Smooth muscle cell (in vitro differentiated cells): ENCODE measurements around the gene FLNC. TPM values are rescaled to one million over a fixed set of nuclear protein-coding genes. Genes with fewer than 3 reads are reported as not detected.

ENCODE experiments used
- DNase-seq: peaks from one replicate; lab custom pipeline; 2025; ENCODE audit not compliant: unreplicated experiment; lab: John Stamatoyannopoulos, UW
- H2AFZ ChIP-seq: fragments of 200-600 bp; sonication (generic); 2 replicates; pipeline ENCODE4 v1.6.0; 2016; ENCODE audit warnings: antibody characterized with exemption, low read depth, mild to moderate bottlenecking
- H3F3A ChIP-seq: fragments of 200-600 bp; sonication (generic); 2 replicates; pipeline ENCODE4 v1.6.0; 2017; ENCODE audit warnings: antibody characterized with exemption, low read depth
- H3K27ac ChIP-seq: fragments of 200-600 bp; sonication (generic); 2 replicates; pipeline ENCODE4 v1.5.1; 2016; ENCODE audit warnings: low read depth, mild to moderate bottlenecking
- H3K27me3 ChIP-seq: fragments of 200-600 bp; sonication (generic); 2 replicates; pipeline ENCODE4 v1.6.1; 2016; ENCODE audit warnings: low read depth, mild to moderate bottlenecking
- H3K36me3 ChIP-seq: fragments of 200-600 bp; sonication (generic); 2 replicates; pipeline ENCODE4 v1.5.1; 2016; ENCODE audit warnings: low read depth
- H3K4me1 ChIP-seq: fragments of 200-600 bp; sonication (generic); 2 replicates; pipeline ENCODE4 v1.5.1; 2016; ENCODE audit warnings: low read depth
- H3K4me2 ChIP-seq: fragments of 200-600 bp; sonication (generic); 2 replicates; pipeline ENCODE4 v1.6.0; 2016; ENCODE audit warnings: mild to moderate bottlenecking
- H3K4me3 ChIP-seq: fragments of 200-600 bp; sonication (generic); 2 replicates; pipeline ENCODE4 v1.5.1; 2016; ENCODE audit warnings: mild to moderate bottlenecking
- H3K79me2 ChIP-seq: fragments of 200-600 bp; sonication (generic); 2 replicates; pipeline ENCODE4 v1.6.0; 2016; ENCODE audit warnings: low read depth, mild to moderate bottlenecking
- H3K9ac ChIP-seq: fragments of 200-600 bp; sonication (generic); 2 replicates; pipeline ENCODE4 v1.6.0; 2016; ENCODE audit warnings: low read depth
- H3K9me3 ChIP-seq: fragments of 200-600 bp; sonication (generic); replicated peaks from 2 replicates; pipeline ENCODE4 v1.5.1; 2016; ENCODE audit warnings: low read depth
- H4K20me1 ChIP-seq: fragments of 200-600 bp; sonication (generic); 2 replicates; pipeline ENCODE4 v1.6.0; 2016; ENCODE audit warnings: low read depth
- CTCF ChIP-seq: fragments of 200-600 bp; sonication (generic); IDR thresholded peaks from 2 replicates; pipeline ENCODE4 v1.5.1; 2017; ENCODE audit warnings: borderline replicate concordance, mild to moderate bottlenecking, antibody characterized with exemption; ENCODE audit not compliant: insufficient read depth, poor library complexity, severe bottlenecking
- WGBS: methylation state at CpG from one replicate; pipeline ENCODE4 v1.1.7; 2016; ENCODE audit warnings: low lambda C conversion rate; 5-methylcytosine and 5-hydroxymethylcytosine counted together
- polyA plus RNA-seq: library from polyadenylated mRNA; unstranded; fragments of >200 nt; fragmentation: Nextera tagmentation; extraction: Ambion mirVana; gene quantifications from 2 replicates; pipeline ENCODE4 v1.2.1, GENCODE V29; 2016
- total RNA-seq: library from RNA; depleted of rRNA; stranded (reverse); fragments of >200 nt; gene quantifications from 2 replicates; pipeline ENCODE4 v1.2.3, GENCODE V29; 2014

Gene FLNC
- total and polyA plus RNA-seq, 2 experiments from 2014 or later, result 31.7 to 34.2 TPM

- Histone ChIP-seq H3K4me1 (no peaks in the 10 kb centered on the region), H3K9ac (no peak overlapping the region), H4K20me1 (no peaks in the 10 kb centered on the region), H3K27ac (no peak overlapping the region), H3K36me3 (peaks cover 11% of the 10 kb centered on the region), H2AFZ (no peak overlapping the region), H3K9me3 (no peaks in the 10 kb centered on the region), H3K27me3 (no peaks in the 10 kb centered on the region), H3F3A (no peaks in the 10 kb centered on the region), H3K4me3 (no peak overlapping the region), H3K79me2 (no peaks in the 10 kb centered on the region), H3K4me2 (no peak overlapping the region)
- 96% methylated on average over 28 of the region's 28 CpGs for WGBS
- no peak for DNase-seq
- TF ChIP-seq CTCF, result no peak
Measured at GRCh38 chr7:128852537-128853254, 22.5 kb downstream of the FLNC start.

DNA sequence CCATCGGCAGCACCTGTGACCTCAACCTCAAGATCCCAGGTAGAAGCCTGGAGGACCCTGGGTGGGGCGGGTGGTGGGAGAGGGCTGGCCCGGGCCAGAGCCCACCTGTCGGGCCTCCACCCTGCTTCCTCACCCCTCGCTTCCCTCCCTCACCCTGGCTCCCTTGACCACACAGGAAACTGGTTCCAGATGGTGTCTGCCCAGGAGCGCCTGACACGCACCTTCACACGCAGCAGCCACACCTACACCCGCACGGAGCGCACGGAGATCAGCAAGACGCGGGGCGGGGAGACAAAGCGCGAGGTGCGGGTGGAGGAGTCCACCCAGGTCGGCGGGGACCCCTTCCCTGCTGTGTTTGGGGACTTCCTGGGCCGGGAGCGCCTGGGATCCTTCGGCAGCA, 23.6 kb downstream of the FLNC start:
- no peak for DNase-seq
- no peaks in the 10 kb centered on the region for H3K27me3 ChIP-seq
- no peak overlapping the region for H3K4me2 ChIP-seq
- H3K27ac ChIP-seq, result no peak overlapping the region
- no peaks in the 10 kb centered on the region for H3K4me1 ChIP-seq
- no peaks in the 10 kb centered on the region for H4K20me1 ChIP-seq
- no peaks in the 10 kb centered on the region for H3F3A ChIP-seq
- TF ChIP-seq CTCF, result no peak
- H2AFZ ChIP-seq, result no peak overlapping the region
- no peak overlapping the region for H3K4me3 ChIP-seq
- H3K36me3 ChIP-seq, result peaks cover 11% of the 10 kb centered on the region
- WGBS, result 97% methylated on average over 23 of the region's 23 CpGs
- no peaks in the 10 kb centered on the region for H3K9me3 ChIP-seq
- no peaks in the 10 kb centered on the region for H3K79me2 ChIP-seq
- no peak overlapping the region for H3K9ac ChIP-seq

- H3K27ac ChIP-seq, result no peak overlapping the region
- no peak overlapping the region for H3K9ac ChIP-seq
- H3K9me3 ChIP-seq, result no peaks in the 10 kb centered on the region
- no peak for TF ChIP-seq CTCF
- no peak overlapping the region for H2AFZ ChIP-seq
- H4K20me1 ChIP-seq, result no peaks in the 10 kb centered on the region
- no peak overlapping the region for H3K4me2 ChIP-seq
- no peak overlapping the region for H3K4me3 ChIP-seq
- H3K27me3 ChIP-seq, result no peaks in the 10 kb centered on the region
- no peaks in the 10 kb centered on the region for H3K79me2 ChIP-seq
- H3K4me1 ChIP-seq, result no peaks in the 10 kb centered on the region
- H3K36me3 ChIP-seq, result peaks cover 11% of the 10 kb centered on the region
- DNase-seq, result no peak
- peaks cover 2% of the 10 kb centered on the region for H3F3A ChIP-seq
- 98% methylated on average over 21 of the region's 21 CpGs for WGBS
Measured at GRCh38 chr7:128854396-128854795, 24.2 kb downstream of the FLNC start.

DNA sequence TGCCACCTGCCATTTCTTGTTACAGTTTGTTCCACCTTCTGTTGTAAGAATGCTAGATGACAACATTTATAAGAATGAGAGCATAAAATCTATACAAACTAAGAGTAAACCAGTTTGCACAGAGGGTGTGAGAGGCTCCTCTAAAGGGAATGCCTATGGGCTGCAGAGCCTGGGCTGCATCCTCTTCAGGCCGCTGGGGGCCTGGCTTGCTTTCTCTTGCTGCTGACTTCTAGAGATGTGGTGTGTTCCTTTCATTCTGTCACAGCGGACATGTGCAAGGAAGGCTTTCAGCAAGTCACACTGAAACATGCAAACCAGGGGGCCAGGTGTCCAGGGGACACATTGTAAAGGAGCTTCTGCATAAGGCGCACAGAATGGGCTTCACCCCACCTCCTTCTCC, 25.4 kb downstream of the FLNC start:
- no peak for TF ChIP-seq CTCF
- Histone ChIP-seq H3K9me3 (no peaks in the 10 kb centered on the region), H3K4me3 (no peak overlapping the region), H3K4me1 (no peaks in the 10 kb centered on the region), H3K27ac (no peak overlapping the region), H3K4me2 (no peak overlapping the region), H2AFZ (no peak overlapping the region), H4K20me1 (no peaks in the 10 kb centered on the region), H3K79me2 (no peaks in the 10 kb centered on the region), H3F3A (peaks cover 13% of the 10 kb centered on the region), H3K9ac (no peak overlapping the region), H3K27me3 (no peaks in the 10 kb centered on the region), H3K36me3 (peaks cover 7% of the 10 kb centered on the region)
- WGBS, result 98% methylated on average over 3 of the region's 3 CpGs
- DNase-seq, result no peak
